Kidney (tissue), 14 donors: Measurements from ENCODE around the gene OCIAD1. TPM values are rescaled to one million over a fixed set of nuclear protein-coding genes. Genes with fewer than 3 reads are reported as not detected.

Source experiments
- DNase-seq, 5 donors: peaks; one replicate each; pipeline ENCODE4 v3.0.0-alpha.2; 2013 to 2020
- FAIRE-seq: peaks from 2 replicates; lab custom pipeline; 2012; peaks lifted over from hg19 to GRCh38; lab: Jason Lieb, UNC
- H3K27ac ChIP-seq, 2 donors: one replicate each; pipeline ENCODE4 v1.7.0; 2013; ENCODE audit warnings: low read depth in 2 of 2, low read length in 2 of 2, inconsistent platforms in 1 of 2
- H3K27me3 ChIP-seq: one replicate; pipeline ENCODE4 v1.7.1; 2013; ENCODE audit warnings: low read length, inconsistent platforms; ENCODE audit not compliant: control insufficient read depth, insufficient read depth
- H3K36me3 ChIP-seq, 3 donors: one replicate each; pipeline versions ENCODE4 v1.7.0 to v1.7.1; 2013; ENCODE audit warnings: low read length in 3 of 3, control low read depth in 1 of 3, inconsistent platforms in 1 of 3; ENCODE audit not compliant: insufficient read depth in 3 of 3, control insufficient read depth in 2 of 3
- H3K4me1 ChIP-seq, 3 donors: one replicate each; pipeline versions ENCODE4 v1.7.0 to v1.7.1; 2013; ENCODE audit warnings: low read length in 3 of 3, inconsistent platforms in 1 of 3, low read depth in 1 of 3; ENCODE audit not compliant: control insufficient read depth in 2 of 3, insufficient read depth in 2 of 3
- H3K4me3 ChIP-seq, 3 donors: one replicate each; pipeline versions ENCODE4 v1.7.0 to v1.8.1; 2013; ENCODE audit warnings: low read length in 3 of 3, control low read depth in 1 of 3, inconsistent platforms in 1 of 3
- H3K9ac ChIP-seq, 3 donors: one replicate each; pipeline versions ENCODE4 v1.7.0 to v1.7.1; 2013; ENCODE audit warnings: low read length in 3 of 3, control low read depth in 1 of 3, inconsistent platforms in 1 of 3
- H3K9me3 ChIP-seq, 3 donors: one replicate each; pipeline versions ENCODE4 v1.7.0 to v1.7.1; 2013; ENCODE audit warnings: low read length in 3 of 3, control low read depth in 1 of 3, inconsistent platforms in 1 of 3; ENCODE audit not compliant: control insufficient read depth in 2 of 3, insufficient read depth in 1 of 3
- CTCF ChIP-seq: IDR thresholded peaks from 3 replicates; pipeline ENCODE4 v1.5.1; 2012; ENCODE audit warnings: mild to moderate bottlenecking, moderate library complexity, borderline replicate concordance; ENCODE audit not compliant: insufficient read depth; ENCODE audit errors: extremely low read depth
- intact Hi-C: fragments of 100-400 bp; cut with DNase I; formaldehyde crosslinking; loops from one replicate; pipeline ENCODE4 v1.11.1; 2022
- polyA plus RNA-seq: library from polyadenylated mRNA; stranded (reverse); fragments of 350-450 nt; fragmentation: Illumina TruSeq; extraction: RNeasy Lipid Tissue Mini Kit (QIAGEN cat#74804); gene quantifications from one replicate; pipeline ENCODE4 v1.2.3, GENCODE V29; 2014; ENCODE audit warnings: low read depth, low replicate concordance; ENCODE audit not compliant: insufficient read depth
- total RNA-seq: library from RNA; stranded (reverse); fragmentation: NEBNext Ultra II Directional; extraction: Animal tissue kit (Norgen Biotek cat#: 25700); gene quantifications from one replicate; pipeline ENCODE4 v1.2.1, GENCODE V29; 2021
- donor health status: control.
- donor health status: control.
- donor health status: control.
- donor health status: control.
- donor health status: control.
- donor health status: DM: yes; HTN: yes; CAD: no.
- donor health status: Normal renal cell carcinoma (clear cell type).

OCIAD1 gene
- total and polyA plus RNA-seq, 2 donors from 2014 or later, result 142 to 218 TPM

- Histone ChIP-seq H3K27ac (no peak overlapping the region), H3K4me1 (no peaks in the 10 kb centered on the region), H3K36me3 (peaks cover 6 to 24% (median 17%) of the 10 kb centered on the region in 3 donors), H3K9ac (no peak overlapping the region), H3K9me3 (no peaks in the 10 kb centered on the region), H3K4me3 (no peak overlapping the region), H3K27me3 (no peaks in the 10 kb centered on the region)
- FAIRE-seq, result no peak
- intact Hi-C loops, result no loop called here
- TF ChIP-seq CTCF, result no peak
- DNase-seq, result no peak
Observed at GRCh38 chr4:48854395-48854683, 23.5 kb downstream of the OCIAD1 start.

DNA sequence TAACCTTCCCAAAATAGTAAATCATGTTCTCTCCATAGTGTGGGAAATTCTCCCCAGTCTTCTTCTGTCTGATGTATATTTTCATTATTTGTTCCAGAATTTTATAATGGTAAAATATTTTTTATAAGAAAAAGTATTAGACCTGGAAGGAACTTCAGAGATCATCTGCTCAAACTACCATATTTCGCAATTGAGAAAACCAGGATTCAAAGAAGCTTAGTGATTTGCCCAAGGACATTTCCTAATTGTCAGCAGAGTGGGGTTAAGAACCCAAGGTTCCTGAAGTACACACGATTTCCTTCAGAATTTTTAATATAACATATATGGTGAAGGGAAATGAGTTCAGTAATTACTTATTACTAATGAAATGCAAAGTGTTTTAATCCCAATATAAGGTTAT is 24.1 kb downstream of the OCIAD1 start:
- H3K9me3 ChIP-seq, result no peaks in the 10 kb centered on the region
- H3K4me1 ChIP-seq, result no peaks in the 10 kb centered on the region
- peaks cover 6 to 21% (median 17%) of the 10 kb centered on the region in 3 donors for H3K36me3 ChIP-seq
- no peaks in the 10 kb centered on the region for H3K27me3 ChIP-seq
- FAIRE-seq (no peak), DNase-seq (no peak)
- no peak overlapping the region for H3K27ac ChIP-seq
- no peak overlapping the region for H3K4me3 ChIP-seq
- intact Hi-C loops, result no loop called here
- no peak overlapping the region for H3K9ac ChIP-seq
- no peak for TF ChIP-seq CTCF

DNA sequence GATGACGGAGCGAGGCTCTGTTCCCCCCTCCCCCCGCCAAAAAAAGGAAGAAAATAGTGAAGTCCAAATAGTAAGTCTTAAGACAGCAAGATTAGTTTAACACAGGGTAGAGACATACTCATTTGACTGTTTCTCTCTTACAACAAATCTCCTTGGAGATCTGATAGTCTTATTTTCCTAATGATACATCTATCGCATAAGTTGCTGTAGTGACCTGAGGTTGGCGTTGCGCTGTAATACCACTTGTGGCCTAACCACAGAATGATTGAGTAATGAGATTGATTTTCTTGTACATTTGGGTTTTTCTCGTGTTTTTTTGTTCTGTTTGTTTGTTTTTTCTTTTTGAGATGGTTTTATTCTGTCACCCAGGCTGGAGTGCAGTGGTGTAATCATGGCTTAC is 27.2 kb downstream of the OCIAD1 start:
- Histone ChIP-seq H3K9me3 (no peaks in the 10 kb centered on the region), H3K4me3 (no peak overlapping the region), H3K4me1 (no peaks in the 10 kb centered on the region), H3K36me3 (peaks cover 6 to 21% (median 8%) of the 10 kb centered on the region in 3 donors), H3K27me3 (no peaks in the 10 kb centered on the region), H3K27ac (no peak overlapping the region), H3K9ac (no peak overlapping the region)
- FAIRE-seq, result no peak
- DNase-seq, result no peak
- TF ChIP-seq CTCF, result no peak
- intact Hi-C loops, result no loop called here

DNA sequence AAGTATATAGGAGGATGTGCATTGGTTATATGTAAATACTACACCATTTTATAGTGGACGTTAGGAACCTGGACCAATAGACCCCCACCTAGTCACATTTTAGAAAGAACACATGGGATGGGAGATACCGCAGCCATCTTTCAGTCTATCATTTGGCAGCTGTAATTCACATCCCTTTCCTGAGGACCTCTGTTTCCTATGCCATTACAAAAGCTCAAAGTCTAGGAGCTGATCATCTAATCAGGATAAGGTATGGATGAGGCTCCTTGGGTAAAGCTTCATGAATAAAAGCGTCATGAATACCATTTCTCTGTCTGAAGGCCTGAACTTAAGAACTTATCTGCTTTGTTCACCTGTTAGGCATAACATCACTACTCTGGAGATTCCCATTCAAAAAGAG is 31.1 kb downstream of the OCIAD1 start:
- peaks cover 0 to 3% (median 0%) of the 10 kb centered on the region in 3 donors for H3K9me3 ChIP-seq
- no peak for FAIRE-seq
- H3K27me3 ChIP-seq, result no peaks in the 10 kb centered on the region
- no peak for DNase-seq
- H3K4me3 ChIP-seq, result no peak overlapping the region
- H3K9ac ChIP-seq, result no peak overlapping the region
- TF ChIP-seq CTCF, result no peak
- intact Hi-C loops, result no loop called here
- peaks cover 3 to 21% (median 6%) of the 10 kb centered on the region in 3 donors for H3K36me3 ChIP-seq
- no peak overlapping the region for H3K27ac ChIP-seq
- H3K4me1 ChIP-seq, result no peaks in the 10 kb centered on the region
